Vagina (tissue), 2 donors: ENCODE data around the gene SAE1. TPM values are rescaled to one million over a fixed set of nuclear protein-coding genes. Genes with fewer than 3 reads are reported as not detected.

ENCODE experiments used
- DNase-seq, 2 donors: peaks; one replicate each; pipeline ENCODE4 v3.0.0-alpha.2; 2017; ENCODE audit errors: extremely low spot score in 2 of 2
- H3K27ac ChIP-seq: fragments of 200-600 bp; sonication (generic); one replicate; pipeline ENCODE4 v1.5.1; 2019
- H3K27me3 ChIP-seq: fragments of 200-600 bp; sonication (generic); one replicate; pipeline ENCODE4 v1.5.1; 2019
- H3K36me3 ChIP-seq, 2 donors: fragments of 200-600 bp; sonication (generic); one replicate each; pipeline ENCODE4 v1.5.1; 2017 to 2019
- H3K4me1 ChIP-seq: fragments of 200-600 bp; sonication (generic); one replicate; pipeline ENCODE4 v1.5.1; 2019
- H3K4me3 ChIP-seq, 2 donors: fragments of 200-600 bp; sonication (generic); 1 replicate in 1 of 2; 2 replicates in 1 of 2; pipeline ENCODE4 v1.5.1; 2016 to 2019
- H3K9me3 ChIP-seq: fragments of 200-600 bp; sonication (generic); one replicate; pipeline ENCODE4 v1.5.1; 2019
- CTCF ChIP-seq, 3 experiments: fragments of 450-650 bp in 2 of 3; fragments of 200-600 bp in 1 of 3; sonication (generic) in 1 of 3; IDR thresholded peaks; one replicate each; pipeline ENCODE4 v1.5.1; 2017 to 2019; ENCODE audit warnings: antibody characterized with exemption in 3 of 3, mild to moderate bottlenecking in 2 of 3, moderate library complexity in 2 of 3
- POLR2A ChIP-seq, 2 donors: fragments of 450-650 bp; IDR thresholded peaks; one replicate each; pipeline ENCODE4 v1.6.1; 2017; ENCODE audit warnings: antibody characterized with exemption in 2 of 2, mild to moderate bottlenecking in 2 of 2, moderate library complexity in 2 of 2
- POLR2AphosphoS5 ChIP-seq, 2 donors: sonication (generic); formaldehyde crosslinking; IDR thresholded peaks; one replicate each; pipeline ENCODE4 v1.9.0; 2017; ENCODE audit warnings: antibody characterized with exemption in 2 of 2, mild to moderate bottlenecking in 2 of 2, low read depth in 1 of 2; ENCODE audit not compliant: insufficient read depth in 1 of 2
- intact Hi-C: fragments of 100-400 bp; cut with DNase I; formaldehyde crosslinking; loops from one replicate; pipeline ENCODE4 v1.15.1; 2023
- total RNA-seq: library from RNA; depleted of rRNA; stranded (reverse); fragments of >200 nt; gene quantifications from one replicate; pipeline ENCODE4 v1.2.3, GENCODE V29; 2016

The SAE1 gene
- total RNA-seq, 1 donor from 2014 or later, result 32.7 TPM

- no peak for DNase-seq
- Histone ChIP-seq H3K4me1 (peaks cover 35% of the 10 kb centered on the region), H3K27ac (no peak overlapping the region), H3K27me3 (no peaks in the 10 kb centered on the region), H3K9me3 (no peaks in the 10 kb centered on the region), H3K36me3 (no peaks in the 10 kb centered on the region), H3K4me3 (no peak overlapping the region)
- intact Hi-C loops, result no loop called here
- no peak for TF ChIP-seq CTCF (IDR thresholded peaks at IDR 0.05)
- no peak for TF ChIP-seq POLR2AphosphoS5 (IDR thresholded peaks at IDR 0.05; ENCODE audit: insufficient read depth in 1 of 2, low read depth in 1 of 2)
- no peak for TF ChIP-seq POLR2A (IDR thresholded peaks at IDR 0.05)
These were observed 105.5 kb downstream of the SAE1 start for GRCh38 chr19:47236072-47236675.

- no peak overlapping the region for H3K27ac ChIP-seq
- H3K9me3 ChIP-seq, result no peaks in the 10 kb centered on the region
- no peaks in the 10 kb centered on the region for H3K27me3 ChIP-seq
- H3K36me3 ChIP-seq, result no peaks in the 10 kb centered on the region
- no peak for TF ChIP-seq POLR2AphosphoS5 (IDR thresholded peaks at IDR 0.05; ENCODE audit: insufficient read depth in 1 of 2, low read depth in 1 of 2)
- no peak for TF ChIP-seq CTCF (IDR thresholded peaks at IDR 0.05)
- TF ChIP-seq POLR2A (IDR thresholded peaks at IDR 0.05), result no peak
- H3K4me3 ChIP-seq, result peak overlapping the region; percentile 24 to 30
- DNase-seq, result no peak
- intact Hi-C loops, result no loop called here
- H3K4me1 ChIP-seq, result peaks cover 40% of the 10 kb centered on the region
These were observed 108.5 kb downstream of the SAE1 start for GRCh38 chr19:47239152-47239551.

GRCh38 chr19:47239610-47240296 is 109.1 kb downstream of the SAE1 start:
- no peak for DNase-seq
- intact Hi-C loops, result loop anchor here (5.0 kb wide), 1 partner anchor 32 kb away; no protein-coding TSS in a partner anchor
- Histone ChIP-seq H3K9me3 (no peaks in the 10 kb centered on the region), H3K27me3 (no peaks in the 10 kb centered on the region), H3K36me3 (no peaks in the 10 kb centered on the region), H3K27ac (no peak overlapping the region), H3K4me3 (peak overlapping the region; percentile 24 to 30), H3K4me1 (peaks cover 46% of the 10 kb centered on the region)
- TF ChIP-seq CTCF (IDR thresholded peaks at IDR 0.05), result no peak

- Histone ChIP-seq H3K9me3 (no peaks in the 10 kb centered on the region), H3K27me3 (no peaks in the 10 kb centered on the region), H3K27ac (no peak overlapping the region), H3K36me3 (no peaks in the 10 kb centered on the region), H3K4me3 (no peak overlapping the region), H3K4me1 (peaks cover 46% of the 10 kb centered on the region)
- intact Hi-C loops, result loop anchor here (5.0 kb wide), 1 partner anchor 33 kb away; no protein-coding TSS in a partner anchor
- DNase-seq, result no peak
- TF ChIP-seq CTCF (IDR thresholded peaks at IDR 0.05), result no peak
- TF ChIP-seq POLR2A (IDR thresholded peaks at IDR 0.05), result no peak
- no peak for TF ChIP-seq POLR2AphosphoS5 (IDR thresholded peaks at IDR 0.05; ENCODE audit: insufficient read depth in 1 of 2, low read depth in 1 of 2)
These were observed 109.9 kb downstream of the SAE1 start for GRCh38 chr19:47240556-47240955.
